HepG2 (cell line): ENCODE results near the gene YWHAH. TPM values are rescaled to one million over a fixed set of nuclear protein-coding genes. Genes with fewer than 3 reads are reported as not detected.

Source experiments
- ATAC-seq: fragments of 200-7000 bp; cut with Tn5 transposase; 3 replicates; pipeline ENCODE4 v1.9.1; 2020; ENCODE audit warnings: mild to moderate bottlenecking, moderate library complexity
- BruUV-seq: library from RNA; stranded (reverse); fragments of 400-500 nt; replicated peaks from 2 replicates; lab custom pipeline; 2021; lab: Mats Ljungman, UMichigan
- CTCF ChIA-PET: fragments of 300-600 bp; formaldehyde crosslinking; extraction: SDS; loops from one replicate; lab custom pipeline; 2021; ENCODE audit warnings: low total read pairs, inconsistent platforms, low intra/inter-chr PET ratio; lab: Yijun Ruan, JAX
- POLR2A ChIA-PET: fragments of 350-600 bp; sonication (Branson Sonifier 250); formaldehyde crosslinking; loops from one replicate; lab custom pipeline; 2020; ENCODE audit warnings: antibody characterized with exemption, inconsistent platforms; lab: Yijun Ruan, JAX
- DNase-seq: peaks from one replicate; pipeline ENCODE4 v3.0.0-alpha.2; 2015; ENCODE audit warnings: low spot score
- FAIRE-seq: peaks from 3 replicates; lab custom pipeline; 2011; peaks lifted over from hg19 to GRCh38; lab: Jason Lieb, UNC
- H2AFZ ChIP-seq: one replicate; pipeline ENCODE4 v1.6.1; 2011; ENCODE audit warnings: low read length, inconsistent platforms
- H3K27ac ChIP-seq: fragments of 300-600 bp; 3 replicates; pipeline ENCODE4 v1.8.0; 2011; ENCODE audit warnings: mixed run types, mild to moderate bottlenecking, mixed read lengths, low read length, inconsistent platforms; ENCODE audit not compliant: insufficient read depth; ENCODE audit errors: extremely low read length
- H3K27me3 ChIP-seq, 2 experiments: fragments of 200-600 bp in 1 of 2; 2 replicates in 1 of 2; 3 replicates in 1 of 2; pipeline versions ENCODE4 v1.6.0 to v1.8.0; 2011; ENCODE audit warnings: low read length in 2 of 2, mild to moderate bottlenecking in 2 of 2, moderate library complexity in 2 of 2, inconsistent platforms in 1 of 2; ENCODE audit not compliant: insufficient read depth in 2 of 2, control insufficient read depth in 1 of 2
- H3K36me3 ChIP-seq, 2 experiments: fragments of 200-600 bp in 1 of 2; replicated peaks in 1 of 2; 2 replicates in 1 of 2; 3 replicates in 1 of 2; pipeline versions ENCODE4 v1.5.1 to v1.8.0; 2011; ENCODE audit warnings: low read length in 2 of 2, inconsistent platforms in 1 of 2; ENCODE audit not compliant: insufficient read depth in 2 of 2, control insufficient read depth in 1 of 2
- H3K4me1 ChIP-seq: 2 replicates; pipeline ENCODE4 v1.5.1; 2012; ENCODE audit warnings: low read length, inconsistent platforms; ENCODE audit not compliant: insufficient read depth
- H3K4me2 ChIP-seq: 2 replicates; pipeline ENCODE4 v1.6.0; 2011; ENCODE audit warnings: low read depth, low read length, inconsistent platforms
- H3K4me3 ChIP-seq, 3 experiments: fragments of 200-600 bp in 1 of 3; sonication (generic), shearing (Covaris generic) in 1 of 3; replicated peaks in 1 of 3; 2 replicates each; pipeline ENCODE4 v1.5.1; 2011 to 2016; ENCODE audit warnings: low read length in 3 of 3, inconsistent platforms in 2 of 3, low read depth in 2 of 3, mild to moderate bottlenecking in 2 of 3, control low read depth in 1 of 3, mixed read lengths in 1 of 3; ENCODE audit not compliant: insufficient read depth in 1 of 3
- H3K79me2 ChIP-seq: one replicate; pipeline ENCODE4 v1.6.1; 2011; ENCODE audit warnings: low read length, inconsistent platforms; ENCODE audit not compliant: insufficient read depth
- H3K9ac ChIP-seq: 2 replicates; pipeline ENCODE4 v1.6.0; 2011; ENCODE audit warnings: mild to moderate bottlenecking, low read depth, low read length, inconsistent platforms; ENCODE audit not compliant: insufficient read depth
- H3K9me3 ChIP-seq: 2 replicates; pipeline ENCODE4 v1.5.1; 2012; ENCODE audit warnings: mild to moderate bottlenecking, low read length
- H4K20me1 ChIP-seq: 2 replicates; pipeline ENCODE4 v1.6.0; 2011; ENCODE audit warnings: inconsistent platforms, mild to moderate bottlenecking, low read length, moderate library complexity; ENCODE audit not compliant: insufficient read depth
- ASH2L ChIP-seq: fragments of 300-600, 200-600 bp; sonication (generic); IDR thresholded peaks from 2 replicates; pipeline ENCODE4 v1.7.0; 2017; ENCODE audit warnings: low read depth, mild to moderate bottlenecking, moderate library complexity, mixed read lengths, low read length; ENCODE audit not compliant: insufficient read length
- BRF2 ChIP-seq: sonication (generic); formaldehyde crosslinking; IDR thresholded peaks from 2 replicates; pipeline ENCODE4 v1.8.1; 2022; ENCODE audit warnings: mild to moderate bottlenecking, missing genetic modification reagents
- CCDC6 ChIP-seq: sonication (generic); formaldehyde crosslinking; IDR thresholded peaks from 2 replicates; pipeline ENCODE4 v1.8.1; 2022; ENCODE audit warnings: mild to moderate bottlenecking, missing genetic modification reagents, moderate library complexity
- GATAD1 ChIP-seq: IDR thresholded peaks from 2 replicates; pipeline ENCODE4 v1.6.1; 2016; ENCODE audit warnings: missing genetic modification reagents, missing compliant biosample characterization
- MLLT10 ChIP-seq: sonication (generic); formaldehyde crosslinking; IDR thresholded peaks from 2 replicates; pipeline ENCODE4 v1.4.0; 2020; ENCODE audit warnings: missing genetic modification reagents
- NCOA2 ChIP-seq: sonication (generic); formaldehyde crosslinking; IDR thresholded peaks from 2 replicates; pipeline ENCODE4 v1.8.0; 2022; ENCODE audit warnings: inconsistent platforms
- NFKB2 ChIP-seq: sonication (generic); formaldehyde crosslinking; IDR thresholded peaks from 2 replicates; pipeline ENCODE4 v1.4.0; 2020; ENCODE audit warnings: missing genetic modification reagents, borderline replicate concordance
- RFX5 ChIP-seq: IDR thresholded peaks from 2 replicates; pipeline ENCODE4 v1.6.1; 2011; ENCODE audit warnings: low read depth, low read length, improper control_type of control experiment
- ZNF329 ChIP-seq: sonication (generic); formaldehyde crosslinking; IDR thresholded peaks from 2 replicates; pipeline ENCODE4 v1.9.0; 2021; ENCODE audit warnings: low read depth, mild to moderate bottlenecking, missing genetic modification reagents
- ZNF772 ChIP-seq: sonication (generic); formaldehyde crosslinking; IDR thresholded peaks from 2 replicates; pipeline ENCODE4 v1.5.0; 2020; ENCODE audit warnings: mild to moderate bottlenecking, missing genetic modification reagents
- ZNF775 ChIP-seq: sonication (generic); formaldehyde crosslinking; IDR thresholded peaks from 2 replicates; pipeline ENCODE4 v1.4.0; 2020; ENCODE audit warnings: missing genetic modification reagents, mild to moderate bottlenecking, moderate library complexity, borderline replicate concordance
- ZSCAN29 ChIP-seq: sonication (generic); formaldehyde crosslinking; conservative IDR thresholded peaks from 2 replicates; pipeline ENCODE4 v1.4.0; 2020; ENCODE audit warnings: mild to moderate bottlenecking, missing genetic modification reagents
- WGBS: methylation state at CpG from one replicate; pipeline ENCODE4 v1.1.6; 2017; ENCODE audit warnings: low lambda C conversion rate; 5-methylcytosine and 5-hydroxymethylcytosine counted together
- in situ Hi-C: cut with HindIII; loops from 2 replicates; pipeline ENCODE4 v1.10.0; 2017; ENCODE audit warnings: low pct_unique_long_range_greater_than_20kb; ENCODE audit not compliant: extremely low pct_ligation_motif_present
- intact Hi-C: fragments of 100-400 bp; cut with micrococcal nuclease; formaldehyde crosslinking; loops from one replicate; pipeline ENCODE4 v1.10.0; 2022; ENCODE audit not compliant: unreplicated experiment
- polyA plus RNA-seq, 8 experiments: library from polyadenylated mRNA; depleted of rRNA in 3 of 8; stranded (reverse) in 7 of 8; unstranded in 1 of 8; fragments of >200 nt; fragmentation: Illumina TruSeq in 4 of 8; extraction: Trizol in 4 of 8; gene quantifications; 2 replicates each; pipeline versions ENCODE4 v1.2.1 to v1.2.3, GENCODE V29; 2011 to 2016; ENCODE audit warnings: low read depth in 4 of 8, missing spikeins in 1 of 8, mixed read lengths in 1 of 8; ENCODE audit not compliant: insufficient read depth in 1 of 8
- total RNA-seq, 5 experiments: library from RNA; depleted of rRNA; stranded (reverse); fragments of >200 nt; fragmentation: Illumina TruSeq; extraction: Trizol; gene quantifications; 2 replicates each; pipeline ENCODE4 v1.2.3, GENCODE V29; 2016; ENCODE audit warnings: low read depth in 1 of 5

YWHAH gene
- total and polyA plus RNA-seq, 2 of the 13 experiments (the other 11 are each of a cell fraction or from before 2014, with no cell fraction given): 35.6 to 92.7 TPM

- H3K27me3 ChIP-seq: peaks cover 0 to 10% of the 10 kb centered on the region in 2 experiments; a peak in 1 of 5 replicates
- H4K20me1 ChIP-seq: no peaks in the 10 kb centered on the region
- H3K79me2 ChIP-seq: no peaks in the 10 kb centered on the region
- intact Hi-C loops: no loop called here
- no peak overlapping the region for H3K4me2 ChIP-seq
- no peaks in the 10 kb centered on the region for H3K9me3 ChIP-seq
- peaks cover 42% of the 10 kb centered on the region for H3K4me1 ChIP-seq
- in situ Hi-C loops: no loop called here
- H3K27ac ChIP-seq: no peak overlapping the region
- H3K9ac ChIP-seq: no peak overlapping the region
- 57% methylated on average over 8 of the region's 8 CpGs for WGBS
- ATAC-seq (no peak), DNase-seq (no peak), FAIRE-seq (no peak)
- TF ChIP-seq ASH2L (no peak), ZNF772 (CRISPR knock-in tag) (no peak), ZNF329 (CRISPR knock-in tag) (no peak), RFX5 (no peak), BRF2 (CRISPR knock-in tag) (no peak), NCOA2 (CRISPR knock-in tag) (no peak), ZSCAN29 (CRISPR knock-in tag) (no peak), NFKB2 (CRISPR knock-in tag) (no peak), ZNF775 (CRISPR knock-in tag) (no peak), GATAD1 (CRISPR knock-in tag) (no peak), CCDC6 (CRISPR knock-in tag) (no peak), MLLT10 (no peak)
- H3K4me3 ChIP-seq: no peak overlapping the region
- POLR2A ChIA-PET: no interaction called here
- CTCF ChIA-PET: no interaction called here
- H2AFZ ChIP-seq: no peak overlapping the region
- no peaks in the 10 kb centered on the region for H3K36me3 ChIP-seq
- no TSS peak for BruUV-seq
Measured at GRCh38 chr22:31938296-31938695, 6.0 kb upstream of the YWHAH start.
